HG03139 (cell line): ENCODE data around the gene PLEK2.

Source experiments
- ATAC-seq: cut with Tn5 transposase; IDR thresholded peaks from one replicate; pipeline ENCODE4 v1.9.1; 2021; ENCODE audit not compliant: unreplicated experiment

The PLEK2 gene

DNA sequence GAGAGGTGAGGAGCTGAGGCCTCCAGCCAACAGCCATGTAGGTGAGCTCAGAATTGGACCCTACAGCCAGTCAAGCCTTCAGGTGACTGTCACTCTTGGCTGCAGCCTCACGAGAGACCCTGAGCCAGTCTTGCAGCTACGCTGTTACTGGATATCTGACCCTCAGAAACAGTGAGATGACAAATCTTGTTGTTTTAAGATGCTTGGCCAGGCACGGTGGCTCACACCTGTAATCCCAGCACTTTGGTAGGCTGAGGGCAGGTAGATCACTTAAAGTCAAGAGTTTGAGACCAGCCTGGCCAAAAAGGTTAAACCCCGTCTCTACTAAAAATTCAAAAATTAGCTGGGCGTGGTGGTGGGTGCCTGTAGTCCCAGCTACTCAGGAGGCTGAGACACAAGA lies 6.2 kb downstream of the PLEK2 start:
- no peak for ATAC-seq

DNA sequence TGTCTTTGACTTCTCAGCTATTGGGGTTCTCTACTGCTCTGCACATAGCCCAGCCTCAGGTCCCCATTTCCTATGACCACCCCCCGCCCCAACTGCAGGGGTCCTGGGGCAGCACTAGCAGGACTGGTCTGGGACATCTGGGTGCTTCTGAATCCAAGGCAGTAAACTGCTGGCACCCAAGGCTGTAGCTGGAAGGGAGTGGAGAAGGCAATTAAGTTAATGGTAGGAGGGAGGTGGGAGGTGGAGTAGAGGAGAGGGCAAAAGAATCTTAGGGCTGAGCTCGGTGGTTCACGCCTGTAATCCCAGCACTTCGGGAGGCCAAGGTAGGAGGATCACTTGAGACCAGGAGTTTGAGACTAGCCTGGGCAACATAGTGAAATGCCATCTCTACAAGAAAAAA lies 11.5 kb downstream of the PLEK2 start:
- ATAC-seq: no peak

DNA sequence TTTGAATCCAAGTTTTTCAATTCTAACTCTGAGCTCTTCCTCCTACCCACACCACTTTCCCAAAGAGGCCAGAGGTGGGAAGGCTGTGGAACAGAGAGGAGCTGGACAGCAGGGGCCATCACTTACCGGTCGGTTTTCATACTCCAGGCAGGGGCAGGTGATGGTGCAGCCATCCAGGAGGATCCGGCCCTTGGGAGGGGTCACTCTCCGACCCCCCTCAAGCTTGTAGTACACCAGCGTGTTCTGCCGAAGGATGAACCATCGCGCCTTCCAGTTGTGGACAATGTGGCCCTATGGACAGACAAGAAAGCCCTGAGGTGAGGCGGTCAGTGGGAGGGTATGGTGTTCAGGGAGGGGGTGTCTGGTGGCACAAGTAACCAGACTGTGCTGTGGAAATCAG lies 14.4 kb downstream of the PLEK2 start:
- no peak for ATAC-seq

DNA sequence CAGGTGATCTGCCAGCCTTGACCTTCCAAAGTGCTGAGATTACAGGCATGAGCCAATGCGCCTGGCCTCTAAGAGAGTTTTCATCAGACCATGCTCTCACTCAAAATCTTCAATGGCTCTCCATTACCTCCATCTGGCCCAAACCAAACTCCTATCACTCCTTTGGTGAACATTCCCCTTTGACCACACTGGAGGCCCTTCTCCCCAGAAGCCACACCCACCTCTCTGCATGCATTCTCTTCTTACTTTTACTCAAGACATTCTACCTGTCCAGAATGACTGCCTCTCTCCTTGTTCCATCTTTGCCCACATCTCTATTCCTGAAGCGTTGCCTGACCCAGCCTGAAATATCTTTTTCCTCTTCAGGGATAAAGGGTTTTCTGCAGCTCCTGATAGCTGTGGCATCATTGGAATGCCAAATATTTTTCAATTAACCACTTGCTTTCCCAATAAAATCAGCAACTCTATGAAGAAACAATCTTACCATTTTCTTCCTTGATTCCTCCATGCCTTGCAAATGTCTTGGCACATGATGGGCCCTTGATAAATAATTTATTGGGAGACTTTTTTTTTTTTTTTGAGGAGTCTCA lies 15.5 kb downstream of the PLEK2 start:
- ATAC-seq: no peak

DNA sequence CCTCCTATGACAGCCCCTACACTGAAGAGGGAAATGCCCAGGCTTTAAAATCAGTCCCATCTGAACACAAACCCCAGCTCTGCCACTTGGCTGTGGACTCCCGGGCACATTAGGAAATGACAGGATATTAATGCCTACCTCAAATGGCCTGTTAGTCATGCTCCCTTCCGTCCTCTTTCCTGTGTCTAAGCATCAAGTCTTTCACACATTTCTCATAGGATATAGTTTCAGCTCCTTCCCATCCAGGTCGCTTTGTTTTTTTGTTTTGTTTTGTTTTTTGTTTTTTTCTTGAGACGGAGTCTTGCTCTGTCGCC lies 16.1 kb downstream of the PLEK2 start:
- no peak for ATAC-seq

DNA sequence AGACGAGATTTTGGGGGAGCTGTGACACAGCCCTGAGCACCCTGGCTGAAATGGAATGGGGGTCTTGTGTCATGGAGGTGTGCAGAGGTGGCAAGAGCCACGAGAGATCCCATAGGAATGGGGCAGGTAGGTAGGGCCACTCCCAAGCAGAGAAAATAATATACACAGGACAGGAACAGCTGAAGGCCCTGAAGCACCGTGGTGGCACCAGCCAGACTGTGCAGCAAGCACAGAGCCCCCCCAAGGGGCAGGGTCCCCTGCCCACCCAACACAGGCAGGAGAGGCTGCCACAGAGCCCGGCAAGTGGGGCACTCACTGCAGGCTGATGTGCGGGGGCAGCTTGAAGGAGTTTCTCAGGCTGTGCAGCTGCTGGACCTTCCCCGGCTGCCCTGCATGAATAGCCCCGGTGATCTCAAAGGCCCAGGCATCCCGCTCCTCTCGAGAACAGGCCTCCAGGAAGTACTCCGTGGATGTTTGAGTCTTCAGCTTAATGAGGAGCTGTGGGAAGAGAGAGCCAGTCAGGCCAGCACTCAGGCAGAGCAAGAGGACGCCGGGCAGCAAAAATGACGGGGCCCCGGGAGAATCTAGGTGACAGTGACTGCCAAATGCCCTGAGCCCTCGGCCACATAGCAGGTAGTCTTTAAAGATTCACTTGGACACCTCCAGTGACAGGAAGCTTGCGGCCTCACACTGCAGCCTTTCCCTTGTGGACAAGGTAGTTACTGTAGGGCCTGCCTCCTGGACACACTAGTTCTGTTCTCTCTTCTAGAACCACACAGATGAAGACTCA lies 16.7 kb downstream of the PLEK2 start:
- ATAC-seq: no peak

DNA sequence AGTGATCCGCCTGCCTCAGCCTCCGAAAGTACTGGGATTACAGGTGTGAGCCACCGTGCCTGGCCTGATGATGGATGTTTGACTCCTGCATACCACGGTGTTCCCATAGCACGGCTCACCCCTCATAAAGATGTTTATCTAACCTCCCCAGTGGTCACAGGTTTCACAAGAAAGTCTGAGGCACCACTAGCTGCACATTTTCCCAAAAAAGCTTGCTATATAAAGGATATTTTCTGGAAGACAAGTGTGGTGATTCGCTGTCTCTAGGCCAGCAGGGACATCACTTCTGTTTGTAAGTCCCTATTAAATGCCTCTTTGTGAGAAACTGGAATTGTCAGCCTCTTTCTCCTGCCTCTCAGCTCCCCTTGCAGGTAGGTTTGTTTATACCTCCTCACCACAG lies 18.3 kb downstream of the PLEK2 start:
- ATAC-seq: no peak

DNA sequence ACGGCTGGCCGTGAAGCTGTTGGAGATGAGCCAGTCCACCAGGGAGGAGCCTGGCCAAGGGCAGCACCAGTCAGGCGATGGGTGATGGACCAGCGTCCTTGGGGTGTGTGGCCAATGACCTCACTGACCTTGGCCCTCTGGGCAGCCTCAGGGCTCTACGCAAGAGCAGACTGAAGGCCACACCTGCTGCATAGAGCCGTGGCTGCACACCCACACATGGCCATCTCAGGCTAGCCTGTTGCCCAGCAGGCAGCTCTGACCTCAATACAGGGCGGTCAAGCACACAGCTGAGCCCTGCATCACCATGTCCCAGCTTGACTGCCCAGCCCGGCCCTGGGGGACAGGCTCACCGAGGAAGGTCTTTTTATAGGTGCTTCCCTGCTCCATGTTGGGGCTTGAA lies 19.2 kb downstream of the PLEK2 start:
- ATAC-seq: no peak

DNA sequence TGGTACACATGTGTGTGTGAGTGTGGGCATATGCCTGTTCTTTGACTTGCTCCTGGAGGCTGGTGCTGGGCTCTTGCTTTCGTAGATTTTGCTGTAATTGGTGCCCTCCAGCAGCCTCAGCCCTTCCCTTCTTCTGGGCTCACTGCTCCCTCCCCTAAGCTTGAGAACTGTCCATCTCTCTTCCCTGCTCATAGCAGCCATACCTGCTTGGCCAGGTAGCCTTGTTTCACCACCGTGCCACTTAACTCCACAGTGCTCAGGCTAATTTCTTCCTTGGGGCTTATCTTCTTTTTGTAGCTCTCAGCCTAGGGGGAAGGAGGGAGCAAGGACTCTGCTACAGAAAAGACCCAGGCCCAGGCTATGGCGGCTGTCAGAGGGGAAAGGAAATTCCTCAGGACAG lies 19.8 kb downstream of the PLEK2 start:
- ATAC-seq: no peak

DNA sequence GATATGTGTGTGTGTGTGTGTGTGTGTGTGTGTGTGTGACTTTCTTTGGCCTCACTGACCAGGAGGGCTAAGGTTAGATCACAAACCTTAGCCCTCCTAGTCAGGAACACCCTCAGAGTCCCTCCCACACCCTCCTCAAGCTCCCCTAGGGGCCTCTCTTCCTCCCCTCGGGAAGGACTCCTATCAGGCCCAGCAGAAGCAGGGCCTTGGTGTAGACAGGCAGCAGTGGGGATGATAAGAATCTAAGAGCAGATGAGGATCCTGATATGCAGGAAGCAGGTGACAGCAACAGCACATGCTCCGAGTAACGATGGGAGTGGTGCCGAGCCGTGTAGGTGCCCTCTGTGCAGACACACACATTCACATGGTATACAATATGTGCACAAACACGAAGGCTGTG lies 20.7 kb downstream of the PLEK2 start:
- no peak for ATAC-seq

DNA sequence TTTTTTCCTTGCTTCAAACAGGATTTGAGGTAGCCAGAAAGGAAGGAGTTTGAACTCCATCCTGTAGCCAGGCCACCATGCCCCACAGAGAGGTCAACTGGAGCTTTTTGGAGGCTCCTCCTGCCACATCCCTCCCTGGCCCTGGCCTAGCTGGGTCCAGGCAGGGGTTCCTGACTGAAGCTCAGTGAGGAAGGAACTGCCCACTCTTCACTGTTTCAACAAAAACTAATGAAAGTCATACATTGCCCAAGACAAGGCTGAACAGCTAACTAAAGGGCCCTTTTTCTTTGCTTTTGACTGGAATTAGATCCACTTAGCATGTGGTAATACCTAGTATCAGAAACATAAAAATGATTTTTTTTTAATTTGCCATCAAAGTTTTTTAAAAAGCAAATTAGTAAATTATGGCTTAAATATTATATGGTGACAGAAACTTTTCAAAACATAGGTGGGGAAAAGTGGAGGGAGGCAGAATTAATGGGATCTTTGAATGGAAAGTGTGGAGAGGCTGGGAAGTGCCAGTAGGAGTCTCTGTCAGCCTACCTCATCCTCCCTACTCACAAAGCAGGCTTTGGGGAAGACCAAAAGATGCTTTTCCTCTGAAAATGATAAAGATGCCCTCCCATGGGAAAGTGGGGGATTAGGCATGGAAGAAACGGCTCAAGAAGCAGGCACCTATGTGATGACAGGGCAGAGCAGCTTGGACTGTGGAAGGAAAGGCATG lies 22.0 kb downstream of the PLEK2 start:
- no peak for ATAC-seq

DNA sequence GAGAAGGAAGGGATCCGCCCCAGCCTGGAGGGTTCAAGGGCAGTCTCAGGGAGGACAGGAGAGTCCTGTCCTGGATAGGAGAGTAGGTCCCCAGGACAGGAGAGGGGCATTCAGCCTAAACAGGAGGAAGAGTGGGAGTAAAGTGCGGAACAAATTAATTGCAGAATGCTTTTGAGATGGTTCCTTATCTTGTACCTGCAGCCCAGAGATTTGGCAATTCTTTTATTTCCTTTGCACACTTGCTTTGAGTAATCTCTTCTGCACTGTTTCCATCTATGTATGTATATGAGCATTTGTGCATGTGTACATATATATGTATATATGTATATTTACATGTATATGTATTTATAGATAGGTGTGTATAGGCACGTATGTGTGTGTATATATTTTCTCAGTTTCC lies 22.7 kb downstream of the PLEK2 start:
- ATAC-seq: no peak

DNA sequence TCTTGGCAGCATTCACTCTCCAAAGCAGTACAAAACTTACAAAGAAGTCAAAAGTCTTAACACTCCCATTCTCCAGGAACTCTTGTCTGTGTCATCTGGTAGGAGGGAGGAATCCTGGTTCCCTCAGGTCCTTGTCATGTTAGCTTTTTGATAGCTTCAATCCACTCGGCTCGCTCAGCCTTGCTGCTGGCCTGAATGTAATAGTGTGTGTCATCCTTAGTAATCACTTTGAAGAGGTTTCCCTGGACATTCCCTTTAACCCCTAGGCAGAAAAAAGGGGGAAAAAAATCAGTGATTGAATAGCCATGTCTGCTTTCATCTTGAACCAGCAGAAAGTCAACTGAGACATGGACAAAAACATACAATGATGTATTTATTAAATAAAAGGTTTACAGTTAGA lies 24.8 kb downstream of the PLEK2 start:
- no peak for ATAC-seq

DNA sequence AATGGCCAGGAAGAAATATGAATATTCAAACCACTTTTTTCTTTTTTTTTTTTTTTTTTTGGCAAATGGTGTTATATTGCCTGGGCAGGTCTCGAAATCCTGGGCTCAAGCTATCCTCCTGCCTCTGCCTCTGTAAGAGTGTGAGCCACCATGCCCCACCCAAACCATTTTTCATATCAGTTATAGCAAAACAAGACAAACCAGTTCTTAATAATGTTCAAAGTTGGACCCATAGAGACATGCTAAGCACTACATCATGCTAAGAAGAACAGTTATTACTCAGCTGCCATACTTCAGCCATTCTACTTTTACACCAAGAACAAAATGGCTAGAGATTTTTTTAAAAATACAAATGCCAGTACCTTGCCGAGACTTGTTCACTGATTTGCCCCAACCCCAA lies 26.3 kb downstream of the PLEK2 start:
- ATAC-seq: no peak

DNA sequence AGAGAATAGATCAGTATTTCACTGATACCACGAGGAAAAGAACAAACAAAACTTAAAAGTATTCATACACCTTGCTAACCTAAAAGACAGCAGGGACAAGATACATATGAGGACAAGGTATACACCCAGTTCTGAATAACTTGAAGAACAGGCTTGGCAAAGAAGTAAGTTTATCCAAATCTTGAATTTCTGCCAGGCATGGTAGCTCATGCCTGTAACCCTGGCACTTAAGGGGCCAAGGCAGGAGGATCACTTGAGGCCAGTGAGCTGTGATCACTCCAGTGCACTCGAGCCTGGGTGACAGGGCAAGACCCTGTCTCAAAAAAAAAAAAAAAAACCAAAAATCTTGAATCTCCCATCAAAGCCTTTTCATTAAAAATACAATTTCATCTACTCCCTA lies 26.8 kb downstream of the PLEK2 start:
- no peak for ATAC-seq

DNA sequence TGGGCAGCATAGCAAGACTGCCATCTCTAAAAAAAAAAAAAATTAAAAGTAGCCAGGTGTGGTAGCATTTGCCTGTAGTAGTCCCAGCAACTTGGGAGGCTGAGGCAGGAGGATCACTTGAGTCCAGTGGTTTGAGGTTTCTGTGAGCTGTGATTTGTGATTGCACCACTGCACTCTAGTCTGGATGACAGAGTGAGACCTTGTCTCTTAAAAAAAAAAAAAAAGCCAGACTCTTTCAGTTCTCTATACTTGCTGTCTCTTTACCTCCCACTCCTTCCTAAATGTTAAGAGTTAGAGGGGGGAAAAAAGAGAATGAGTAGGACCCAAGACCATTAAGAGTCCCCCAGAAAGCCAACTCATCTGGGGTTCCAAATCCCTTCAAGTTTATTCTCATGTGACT lies 34.0 kb downstream of the PLEK2 start:
- no peak for ATAC-seq

DNA sequence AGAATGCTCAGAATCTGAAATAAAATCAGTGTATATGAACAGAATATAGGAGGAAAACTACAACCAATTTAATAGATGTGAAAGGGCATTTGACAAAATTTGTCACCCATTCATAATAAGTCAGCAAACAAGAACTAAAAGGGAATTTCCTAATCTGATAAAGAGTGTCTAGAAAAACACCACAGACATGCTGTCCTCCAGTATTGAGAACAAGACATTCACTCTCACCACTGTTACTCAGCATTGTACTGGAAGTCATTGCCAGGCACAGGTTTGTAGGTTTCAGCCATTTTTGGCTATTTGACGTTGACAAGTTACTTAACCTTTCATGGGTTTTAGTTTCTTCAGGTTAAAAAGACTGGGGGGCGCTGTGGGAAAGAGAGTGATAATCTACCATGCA lies 38.6 kb downstream of the PLEK2 start:
- no peak for ATAC-seq

DNA sequence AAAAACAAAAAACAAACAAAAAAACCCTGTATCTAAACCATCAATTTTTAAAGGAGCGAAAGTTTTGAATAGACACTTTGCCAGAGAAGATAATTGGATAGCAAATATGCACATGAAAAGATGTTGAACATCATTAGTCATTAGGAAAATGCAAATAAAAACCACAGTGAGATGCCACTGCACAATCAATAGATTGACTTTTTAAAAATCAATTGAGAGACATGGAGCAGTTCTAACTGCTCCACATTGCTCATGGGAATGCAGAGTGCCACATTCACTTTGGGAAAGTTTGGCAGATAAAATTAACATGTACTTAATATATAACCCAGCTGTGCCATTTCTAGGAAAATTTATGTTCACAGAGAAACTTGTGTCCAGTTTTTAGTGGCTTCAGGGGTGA lies 39.1 kb downstream of the PLEK2 start:
- ATAC-seq: no peak

DNA sequence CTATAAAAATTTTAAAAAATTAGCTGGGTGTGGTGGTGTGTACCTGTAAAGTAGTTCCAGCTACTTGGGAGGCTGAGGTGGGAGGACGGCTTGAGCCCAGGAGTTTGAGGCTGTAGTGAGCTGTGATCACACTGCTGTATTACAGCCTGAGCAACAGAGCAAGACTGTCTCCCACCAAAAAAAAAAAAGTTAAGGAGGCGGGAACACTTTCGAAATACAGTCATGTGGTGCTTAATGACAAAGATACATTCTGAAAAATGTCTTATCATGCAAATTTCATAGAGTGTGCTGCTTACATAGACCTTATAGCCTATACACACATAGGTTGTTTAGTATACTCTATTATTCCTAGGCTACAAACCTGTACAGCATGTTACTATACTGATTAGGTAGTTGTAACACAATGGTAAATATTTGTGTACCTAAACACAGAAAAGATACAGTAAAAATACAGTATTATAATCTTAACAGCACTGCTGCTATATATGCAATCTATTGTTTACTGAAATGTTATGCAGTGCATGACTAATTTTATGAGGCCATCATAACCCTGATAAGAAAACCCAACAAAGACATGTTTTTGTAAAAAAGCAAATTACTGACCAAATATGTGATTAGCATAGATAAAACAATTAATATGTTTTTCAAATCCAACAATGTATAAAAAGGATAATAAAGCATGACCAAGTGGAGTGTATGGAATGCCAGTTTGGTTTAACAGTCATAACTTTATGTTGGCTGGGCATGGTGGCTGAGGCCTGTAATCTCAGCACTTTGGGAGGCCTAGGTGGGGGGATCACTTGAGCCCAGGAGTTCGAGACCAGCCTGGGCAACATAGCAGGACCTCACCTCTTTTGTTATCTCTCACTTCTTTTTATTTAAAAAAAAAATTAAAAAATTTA lies 40.5 kb downstream of the PLEK2 start:
- ATAC-seq: no peak

DNA sequence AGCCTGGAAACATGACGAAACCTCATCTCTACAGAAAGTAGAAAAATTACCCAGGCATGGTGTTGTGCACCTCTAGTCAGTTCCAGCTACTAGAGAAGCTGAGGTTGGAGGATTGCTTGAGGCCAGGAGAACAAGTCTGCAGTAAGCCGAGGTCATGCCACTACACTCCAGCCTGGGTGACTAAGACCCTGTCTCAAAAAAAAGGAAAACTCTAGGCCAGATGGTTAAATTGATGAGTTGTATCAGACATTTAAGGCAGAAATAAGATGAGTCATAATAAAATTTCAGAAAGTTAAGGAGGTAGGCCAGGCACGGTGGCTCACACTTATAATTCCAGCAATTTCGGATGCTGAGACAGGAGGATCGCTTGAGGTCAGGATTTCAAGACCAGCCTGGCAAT lies 41.1 kb downstream of the PLEK2 start:
- no peak for ATAC-seq

DNA sequence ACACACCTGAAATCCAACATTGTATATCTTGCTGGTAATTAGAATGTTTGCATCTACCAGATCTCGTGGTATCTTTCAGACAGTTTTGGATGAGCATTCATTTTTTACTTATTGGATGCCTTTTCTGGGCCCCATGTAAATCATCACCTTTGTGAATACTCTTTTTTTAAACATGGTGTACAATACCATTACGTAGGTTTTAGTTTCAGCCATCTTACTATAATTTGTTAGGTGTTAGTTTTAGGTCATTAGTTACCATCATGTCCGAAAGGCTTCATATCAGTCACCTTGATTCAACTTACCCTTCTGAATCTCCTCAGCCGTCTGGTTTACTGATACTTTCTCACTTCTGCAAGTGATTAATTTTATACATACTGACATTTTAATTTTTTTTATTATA lies 46.5 kb downstream of the PLEK2 start:
- ATAC-seq: no peak
